Regular cardiac myocyte (primary cell): ENCODE data around the gene MT1F. TPM values are rescaled to one million over a fixed set of nuclear protein-coding genes. Genes with fewer than 3 reads are reported as not detected.

Experiments used
- total RNA-seq: library from RNA; depleted of rRNA; stranded (reverse); fragments of >200 nt; gene quantifications from 2 replicates; pipeline ENCODE4 v1.2.3, GENCODE V29; 2014

The MT1F gene
- 0.56 and 0.96 TPM in 2 replicates for total RNA-seq

GRCh38 chr16:56657555-56658326 is at the start of gene MT1F:
MT1F (plus strand) TSS chr16:56657959; CDS start chr16:56658059, 100 bp downstream.

GRCh38 chr16:56608043-56608875 is 49.5 kb upstream of the MT1F start, which contains the start of gene MT2A:
MT2A (plus strand) TSS chr16:56608584; CDS start chr16:56608656, 72 bp downstream.

GRCh38 chr16:56625140-56625942 is 32.4 kb upstream of the MT1F start, which contains the start of gene MT1E:
MT1E (plus strand) TSS chr16:56625781; CDS start chr16:56625852, 71 bp downstream.

GRCh38 chr16:56632156-56632847 is 25.5 kb upstream of the MT1F start, which contains the start of gene MT1M:
MT1M (plus strand) TSS chr16:56632659; CDS start chr16:56632732, 73 bp downstream.

GRCh38 chr16:56637814-56638750 is 19.7 kb upstream of the MT1F start, which contains the start of gene MT1A:
MT1A (plus strand) TSS chr16:56638666; CDS start chr16:56638739, 73 bp downstream.

GRCh38 chr16:56651586-56651985 is 6.2 kb upstream of the MT1F start, which contains the start of gene MT1B:
MT1B (plus strand) TSS chr16:56651886; CDS start chr16:56651954, 68 bp downstream.

GRCh38 chr16:56667581-56668571 is 10.1 kb downstream of the MT1F start, which contains the start of gene MT1G:
MT1G (minus strand) TSS chr16:56668065; CDS start chr16:56667993, 72 bp downstream.

GRCh38 chr16:56669005-56669839 is 11.5 kb downstream of the MT1F start, which contains the start of gene MT1H:
MT1H (plus strand) TSS chr16:56669814; CDS start chr16:56669885, 71 bp downstream.

GRCh38 chr16:56681939-56682702 is 24.4 kb downstream of the MT1F start, which contains the start of gene MT1X:
MT1X (plus strand) TSS chr16:56682470; CDS start chr16:56682541, 71 bp downstream.

Other genes with a start within 250 kb of the MT1F start
- 291 and 426 TPM in 2 replicates for gene AMFR, start 232.4 kb upstream of the MT1F start, total RNA-seq
- 57.5 and 92.6 TPM in 2 replicates for gene NUDT21, start 206.6 kb upstream of the MT1F start, total RNA-seq
- gene OGFOD1, start 206.4 kb upstream of the MT1F start, total RNA-seq: 82.9 and 83.8 TPM in 2 replicates
- gene BBS2, start 137.9 kb upstream of the MT1F start, total RNA-seq: 35.5 and 75.0 TPM in 2 replicates
- gene MT4, start 92.9 kb upstream of the MT1F start, total RNA-seq: not detected in 2 replicates
- 0.56 TPM in 1 of 2 replicates, not detected in the other for gene MT3, start 68.4 kb upstream of the MT1F start, total RNA-seq
- gene MT2A, start 49.4 kb upstream of the MT1F start, total RNA-seq: 190 and 238 TPM in 2 replicates
- gene MT1E, start 32.2 kb upstream of the MT1F start, total RNA-seq: 244 and 365 TPM in 2 replicates
- gene MT1M, start 25.3 kb upstream of the MT1F start, total RNA-seq: 2.5 and 5.9 TPM in 2 replicates
- 3.9 and 8.8 TPM in 2 replicates for gene MT1A, start 19.3 kb upstream of the MT1F start, total RNA-seq
- not detected in 2 replicates for gene MT1B, start 6.1 kb upstream of the MT1F start, total RNA-seq
- gene MT1G, start 10.1 kb downstream of the MT1F start, total RNA-seq: 0.56 and 1.5 TPM in 2 replicates
- 0.77 TPM in 1 of 2 replicates, not detected in the other for gene MT1H, start 11.9 kb downstream of the MT1F start, total RNA-seq
- gene MT1X, start 24.5 kb downstream of the MT1F start, total RNA-seq: 154 and 161 TPM in 2 replicates
- 40.3 and 91.1 TPM in 2 replicates for gene NUP93, start 72.2 kb downstream of the MT1F start, total RNA-seq
- not detected in 2 replicates for gene SLC12A3, start 207.2 kb downstream of the MT1F start, total RNA-seq